ENCODE data around the gene FTSJ3. TPM values are rescaled to one million over a fixed set of nuclear protein-coding genes. Genes with fewer than 3 reads are reported as not detected.

FTSJ3 gene
- total and polyA plus RNA-seq, 8 donors, result 32.1 to 88.5 (median 60.7) TPM

GRCh38 chr17:63838631-63839171 lies 11.2 kb upstream of the FTSJ3 start:
- Histone ChIP-seq H3K4me3 (peak overlapping the region in 1 of 2 donors; percentile 19), H3K9me3 (no peaks in the 10 kb centered on the region), H3K27me3 (no peaks in the 10 kb centered on the region), H3K27ac (peak overlapping the region; percentile 93), H3K36me3 (peaks cover 0 to 39% of the 10 kb centered on the region in 2 donors), H3K4me1 (peaks cover 28 to 65% of the 10 kb centered on the region in 2 donors)
- TF ChIP-seq, protein P1, sequence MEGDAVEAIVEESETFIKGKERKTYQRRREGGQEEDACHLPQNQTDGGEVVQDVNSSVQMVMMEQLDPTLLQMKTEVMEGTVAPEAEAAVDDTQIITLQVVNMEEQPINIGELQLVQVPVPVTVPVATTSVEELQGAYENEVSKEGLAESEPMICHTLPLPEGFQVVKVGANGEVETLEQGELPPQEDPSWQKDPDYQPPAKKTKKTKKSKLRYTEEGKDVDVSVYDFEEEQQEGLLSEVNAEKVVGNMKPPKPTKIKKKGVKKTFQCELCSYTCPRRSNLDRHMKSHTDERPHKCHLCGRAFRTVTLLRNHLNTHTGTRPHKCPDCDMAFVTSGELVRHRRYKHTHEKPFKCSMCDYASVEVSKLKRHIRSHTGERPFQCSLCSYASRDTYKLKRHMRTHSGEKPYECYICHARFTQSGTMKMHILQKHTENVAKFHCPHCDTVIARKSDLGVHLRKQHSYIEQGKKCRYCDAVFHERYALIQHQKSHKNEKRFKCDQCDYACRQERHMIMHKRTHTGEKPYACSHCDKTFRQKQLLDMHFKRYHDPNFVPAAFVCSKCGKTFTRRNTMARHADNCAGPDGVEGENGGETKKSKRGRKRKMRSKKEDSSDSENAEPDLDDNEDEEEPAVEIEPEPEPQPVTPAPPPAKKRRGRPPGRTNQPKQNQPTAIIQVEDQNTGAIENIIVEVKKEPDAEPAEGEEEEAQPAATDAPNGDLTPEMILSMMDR (IDR thresholded peaks at IDR 0.05), result no peak
- peak; percentile 27 for ATAC-seq
- DNase-seq, result peak; percentile 76 to 90 (median 86)
- intact Hi-C loops (cut with DNase I), result no loop called here

DNA sequence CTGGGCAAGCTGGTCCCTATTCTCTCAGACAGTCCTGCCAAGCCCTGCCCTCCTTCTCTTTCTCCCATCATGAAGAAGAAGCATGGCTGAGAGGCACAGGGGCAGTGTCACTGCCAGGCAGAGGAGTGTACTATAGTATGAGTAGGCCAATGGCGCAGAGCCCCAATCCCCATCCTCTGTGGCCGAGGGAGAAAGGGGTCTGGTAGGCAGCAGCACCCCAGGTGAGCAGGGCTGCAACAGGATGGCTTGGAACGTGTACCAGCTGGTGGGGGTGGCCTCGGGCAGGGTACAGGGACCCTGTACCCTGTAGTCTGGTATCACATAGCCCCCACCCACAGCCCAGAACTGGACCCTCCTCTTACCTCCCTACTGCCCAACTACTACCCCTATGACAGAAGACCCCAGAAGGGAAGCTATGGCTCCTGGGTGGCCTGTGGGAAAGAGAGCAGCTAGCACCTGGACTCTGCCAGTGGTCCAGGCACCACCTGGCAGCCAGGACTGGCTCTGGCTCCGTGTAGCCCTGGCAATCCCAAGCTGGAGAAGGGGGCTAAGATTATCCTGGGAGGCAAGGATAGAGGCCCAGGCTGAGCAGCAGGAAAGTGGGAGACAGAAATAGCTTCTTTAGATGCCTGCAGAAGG lies 10.6 kb upstream of the FTSJ3 start:
- no peaks in the 10 kb centered on the region for H3K9me3 ChIP-seq
- H3K36me3 ChIP-seq, result peaks cover 0 to 45% of the 10 kb centered on the region in 2 donors
- TF ChIP-seq, protein P1 (IDR thresholded peaks at IDR 0.05), result no peak
- H3K27ac ChIP-seq, result peak overlapping the region; percentile 93
- no peak for ATAC-seq
- intact Hi-C loops (cut with DNase I), result no loop called here
- DNase-seq, result no peak
- H3K27me3 ChIP-seq, result no peaks in the 10 kb centered on the region
- H3K4me3 ChIP-seq, result no peak overlapping the region
- H3K4me1 ChIP-seq, result peaks cover 28 to 60% of the 10 kb centered on the region in 2 donors

GRCh38 chr17:63837480-63837879 lies 10.0 kb upstream of the FTSJ3 start:
- ATAC-seq (no peak), DNase-seq (no peak)
- peak overlapping the region in 1 of 2 donors; percentile 93 for H3K27ac ChIP-seq
- TF ChIP-seq, protein P1 (IDR thresholded peaks at IDR 0.05), result no peak
- peaks cover 28 to 60% of the 10 kb centered on the region in 2 donors for H3K4me1 ChIP-seq
- H3K9me3 ChIP-seq, result no peaks in the 10 kb centered on the region
- peaks cover 0 to 51% of the 10 kb centered on the region in 2 donors for H3K36me3 ChIP-seq
- H3K4me3 ChIP-seq, result no peak overlapping the region
- no peaks in the 10 kb centered on the region for H3K27me3 ChIP-seq
- intact Hi-C loops (cut with DNase I), result no loop called here

GRCh38 chr17:63836811-63837210 lies 9.3 kb upstream of the FTSJ3 start:
- Histone ChIP-seq H3K27ac (no peak overlapping the region), H3K4me3 (no peak overlapping the region), H3K27me3 (no peaks in the 10 kb centered on the region), H3K4me1 (peaks cover 28 to 59% of the 10 kb centered on the region in 2 donors), H3K9me3 (no peaks in the 10 kb centered on the region), H3K36me3 (peaks cover 0 to 58% of the 10 kb centered on the region in 2 donors)
- DNase-seq (no peak), ATAC-seq (no peak)
- TF ChIP-seq, protein P1 (IDR thresholded peaks at IDR 0.05), result no peak
- intact Hi-C loops (cut with DNase I), result no loop called here

DNA sequence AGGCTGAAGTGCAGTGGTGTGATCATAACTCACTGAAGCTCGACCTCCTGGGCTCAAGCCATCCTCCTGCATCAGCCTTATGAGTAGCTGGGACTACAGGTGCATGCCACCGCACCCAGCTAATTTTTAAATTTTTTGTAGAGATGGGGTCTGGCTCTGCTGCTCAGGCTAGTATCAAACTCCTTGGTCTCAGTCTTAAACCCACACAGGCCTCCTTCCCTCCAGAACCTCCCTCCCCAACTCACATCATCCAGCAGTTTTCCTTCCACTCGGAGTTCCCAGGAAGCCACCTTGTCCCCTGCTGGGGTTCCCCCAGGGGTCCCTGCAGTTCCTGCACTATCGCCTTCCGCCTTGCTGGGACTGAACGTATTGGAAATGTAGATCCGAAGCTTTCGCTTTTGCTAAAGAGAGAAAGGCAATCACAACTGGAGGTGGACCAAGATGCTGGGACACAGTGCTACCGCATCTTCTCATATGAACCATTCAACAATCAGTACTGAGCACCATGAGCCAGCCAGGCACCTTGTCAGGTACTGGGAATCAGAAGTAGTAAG lies 7.8 kb upstream of the FTSJ3 start:
- TF ChIP-seq, protein P1 (IDR thresholded peaks at IDR 0.05), result no peak
- no peak for DNase-seq
- intact Hi-C loops (cut with DNase I), result no loop called here
- H3K4me3 ChIP-seq, result no peak overlapping the region
- no peaks in the 10 kb centered on the region for H3K27me3 ChIP-seq
- no peak for ATAC-seq
- H3K9me3 ChIP-seq, result no peaks in the 10 kb centered on the region
- peak overlapping the region in 1 of 2 donors; percentile 45 for H3K27ac ChIP-seq
- peaks cover 0 to 73% of the 10 kb centered on the region in 2 donors for H3K36me3 ChIP-seq
- H3K4me1 ChIP-seq, result peaks cover 17 to 50% of the 10 kb centered on the region in 2 donors

Measured in left lung (tissue), 10 donors.